Measurements from ENCODE around the gene CCDC60.
"Not testable (repeated sequence)": the region's sequence is repeated elsewhere in the genome, so short reads cannot be mapped to it uniquely, and the experiment has no call there.

The CCDC60 gene

GRCh38 chr12:119338593-119339363 is 4.2 kb downstream of the CCDC60 start:
- no peak for DNase-seq

- no peak for DNase-seq
These were observed 6.0 kb downstream of the CCDC60 start for GRCh38 chr12:119340578-119340977.

GRCh38 chr12:119341020-119341419 is 6.5 kb downstream of the CCDC60 start:
- DNase-seq = no peak

GRCh38 chr12:119341988-119342387 is 7.5 kb downstream of the CCDC60 start:
- DNase-seq = no peak

GRCh38 chr12:119343130-119343529 is 8.6 kb downstream of the CCDC60 start:
- DNase-seq = no peak

GRCh38 chr12:119354172-119354571 is 19.6 kb downstream of the CCDC60 start:
- no peak for DNase-seq

- DNase-seq = not testable (repeated sequence)
These were observed 25.8 kb downstream of the CCDC60 start for GRCh38 chr12:119360366-119360765.

GRCh38 chr12:119363037-119363436 is 28.5 kb downstream of the CCDC60 start:
- no peak for DNase-seq

GRCh38 chr12:119363490-119363889 is 29.0 kb downstream of the CCDC60 start:
- no peak for DNase-seq

GRCh38 chr12:119365451-119365850 is 30.9 kb downstream of the CCDC60 start:
- DNase-seq = no peak

- no peak for DNase-seq
These were observed 31.5 kb downstream of the CCDC60 start for GRCh38 chr12:119366007-119366406.

- DNase-seq = no peak
These were observed 34.6 kb downstream of the CCDC60 start for GRCh38 chr12:119369161-119369560.

- no peak for DNase-seq
These were observed 35.5 kb downstream of the CCDC60 start for GRCh38 chr12:119369907-119370546.

- DNase-seq = no peak
These were observed 38.0 kb downstream of the CCDC60 start for GRCh38 chr12:119372540-119372939.

GRCh38 chr12:119373001-119373400 is 38.5 kb downstream of the CCDC60 start:
- no peak for DNase-seq

GRCh38 chr12:119373666-119374065 is 39.1 kb downstream of the CCDC60 start:
- DNase-seq = no peak

- no peak for DNase-seq
These were observed 40.1 kb downstream of the CCDC60 start for GRCh38 chr12:119374635-119375034.

- no peak for DNase-seq
These were observed 40.8 kb downstream of the CCDC60 start for GRCh38 chr12:119375075-119375882.

- peak in 1 of 2 experiments; percentile 14 for DNase-seq
These were observed 41.3 kb downstream of the CCDC60 start for GRCh38 chr12:119375883-119376190.

GRCh38 chr12:119378903-119379302 is 44.4 kb downstream of the CCDC60 start:
- DNase-seq = peak in 1 of 2 experiments; percentile 51

GRCh38 chr12:119381471-119382235 is 47.1 kb downstream of the CCDC60 start:
- no peak for DNase-seq

- no peak for DNase-seq
These were observed 48.7 kb downstream of the CCDC60 start for GRCh38 chr12:119383206-119383605.

GRCh38 chr12:119384340-119384739 is 49.8 kb downstream of the CCDC60 start:
- no peak for DNase-seq
